Measurements from ENCODE around the gene PHYKPL. TPM values are rescaled to one million over a fixed set of nuclear protein-coding genes. Genes with fewer than 3 reads are reported as not detected.

Gene PHYKPL
- polyA plus RNA-seq, 1 donor from 2014 or later: 16.9 TPM

DNA sequence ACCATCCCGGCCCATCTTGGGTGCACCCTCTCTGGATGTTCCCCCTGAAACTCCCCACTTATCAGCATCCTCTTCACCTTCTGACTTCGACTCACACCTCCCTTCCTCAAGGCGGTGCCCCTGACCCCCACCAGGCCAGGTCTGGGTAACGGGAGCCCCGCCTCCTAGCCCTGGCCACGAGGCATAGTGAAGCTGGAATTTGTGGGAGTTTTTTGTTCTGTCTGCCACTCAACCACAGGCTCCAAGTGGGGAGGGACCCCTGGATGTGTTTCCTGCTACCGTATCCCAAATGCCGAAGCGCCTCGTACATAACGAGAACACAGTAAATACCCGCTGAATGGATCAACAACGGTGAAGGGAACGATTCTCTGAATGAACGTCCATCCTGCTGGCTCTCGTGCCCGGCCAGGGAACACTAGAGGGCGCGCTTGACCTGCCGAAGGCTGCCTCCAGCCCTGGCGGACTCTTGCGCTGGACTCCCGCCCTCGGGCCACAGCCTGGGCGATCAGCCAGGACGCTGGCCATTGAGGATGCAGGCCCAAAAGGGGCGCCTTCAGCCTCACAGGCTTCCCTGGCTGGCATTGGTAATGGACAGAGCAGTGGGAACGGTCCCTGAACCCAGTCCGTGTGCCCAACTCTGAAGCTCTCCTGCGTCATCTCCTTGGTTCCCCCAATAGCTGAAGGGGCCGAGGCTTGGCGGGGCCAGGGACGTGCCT is 47.3 kb upstream of the PHYKPL start:
- H3K4me2 ChIP-seq (ENCODE audit: low read length): no peak overlapping the region
- H3K9me2 ChIP-seq (ENCODE audit: insufficient read depth, low read length): no peaks in the 10 kb centered on the region
- no peak overlapping the region for H3K27ac ChIP-seq (ENCODE audit: low read length)
- no peaks in the 10 kb centered on the region for H4K20me1 ChIP-seq (ENCODE audit: insufficient read depth)
- no peaks in the 10 kb centered on the region for H3K27me3 ChIP-seq (ENCODE audit: insufficient read depth, low read depth, low read length)
- H3K4me3 ChIP-seq (ENCODE audit: low read length): no peak overlapping the region
- no peaks in the 10 kb centered on the region for H3K79me2 ChIP-seq (replicated peaks; ENCODE audit: insufficient read depth, low read length)
- no peaks in the 10 kb centered on the region for H3F3A ChIP-seq (ENCODE audit: insufficient read depth, low read length, poor library complexity, severe bottlenecking)
- no peaks in the 10 kb centered on the region for H3K36me3 ChIP-seq (ENCODE audit: insufficient read depth, low read length)
- H2AFZ ChIP-seq (ENCODE audit: low read depth, low read length): no peak overlapping the region
- H3K9ac ChIP-seq (ENCODE audit: low read length): no peak overlapping the region
- H3K9me3 ChIP-seq (ENCODE audit: low read length): no peaks in the 10 kb centered on the region
- TF ChIP-seq SMC3 (conservative IDR thresholded peaks at IDR 0.05; ENCODE audit: poor library complexity) (peak; percentile 97), RAD21 (conservative IDR thresholded peaks at IDR 0.05) (peak; percentile 99), MXI1 (conservative IDR thresholded peaks at IDR 0.05; ENCODE audit: poor library complexity, severe bottlenecking) (no peak)
- TF ChIP-seq, protein P1, sequence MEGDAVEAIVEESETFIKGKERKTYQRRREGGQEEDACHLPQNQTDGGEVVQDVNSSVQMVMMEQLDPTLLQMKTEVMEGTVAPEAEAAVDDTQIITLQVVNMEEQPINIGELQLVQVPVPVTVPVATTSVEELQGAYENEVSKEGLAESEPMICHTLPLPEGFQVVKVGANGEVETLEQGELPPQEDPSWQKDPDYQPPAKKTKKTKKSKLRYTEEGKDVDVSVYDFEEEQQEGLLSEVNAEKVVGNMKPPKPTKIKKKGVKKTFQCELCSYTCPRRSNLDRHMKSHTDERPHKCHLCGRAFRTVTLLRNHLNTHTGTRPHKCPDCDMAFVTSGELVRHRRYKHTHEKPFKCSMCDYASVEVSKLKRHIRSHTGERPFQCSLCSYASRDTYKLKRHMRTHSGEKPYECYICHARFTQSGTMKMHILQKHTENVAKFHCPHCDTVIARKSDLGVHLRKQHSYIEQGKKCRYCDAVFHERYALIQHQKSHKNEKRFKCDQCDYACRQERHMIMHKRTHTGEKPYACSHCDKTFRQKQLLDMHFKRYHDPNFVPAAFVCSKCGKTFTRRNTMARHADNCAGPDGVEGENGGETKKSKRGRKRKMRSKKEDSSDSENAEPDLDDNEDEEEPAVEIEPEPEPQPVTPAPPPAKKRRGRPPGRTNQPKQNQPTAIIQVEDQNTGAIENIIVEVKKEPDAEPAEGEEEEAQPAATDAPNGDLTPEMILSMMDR (IDR thresholded peaks at IDR 0.05; ENCODE audit: poor library complexity, severe bottlenecking): peak; percentile 97

DNA sequence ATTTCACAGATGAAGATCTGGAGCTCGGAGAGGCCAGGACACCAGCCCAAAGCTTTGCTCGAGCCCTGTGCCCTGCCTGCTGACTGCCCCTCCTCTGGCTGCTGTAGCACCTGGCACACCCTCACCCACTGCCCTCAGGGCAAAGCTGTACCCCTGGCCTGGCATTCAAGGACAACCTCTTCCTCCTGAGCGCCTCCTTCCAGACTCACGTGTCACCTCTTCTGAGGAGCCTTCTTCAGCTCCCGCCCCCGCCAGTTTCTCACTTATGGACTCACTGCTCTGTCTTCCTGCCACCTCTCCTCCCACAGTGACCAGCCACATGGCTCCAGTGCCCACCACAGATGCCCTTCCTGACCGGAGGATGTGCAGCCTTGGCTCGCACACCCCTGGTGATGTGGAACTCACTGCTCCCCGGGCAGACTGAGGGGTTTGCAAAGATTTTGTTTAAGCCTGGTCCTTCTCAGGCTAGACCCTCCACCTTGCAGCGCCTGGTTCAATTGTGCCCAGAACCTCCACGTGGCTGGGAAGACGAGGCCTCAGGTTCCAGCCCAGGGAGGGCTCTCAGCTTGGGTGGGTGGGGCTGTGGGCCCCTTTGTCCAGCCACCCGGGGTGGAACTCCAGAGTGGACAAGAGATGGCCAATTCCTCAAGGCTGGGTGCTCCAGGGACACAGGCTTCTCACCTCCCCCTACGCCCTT is 46.6 kb upstream of the PHYKPL start:
- Histone ChIP-seq H3K9me3 (ENCODE audit: low read length) (no peaks in the 10 kb centered on the region), H3K36me3 (ENCODE audit: insufficient read depth, low read length) (no peaks in the 10 kb centered on the region), H3K4me2 (ENCODE audit: low read length) (no peak overlapping the region), H3K79me2 (replicated peaks; ENCODE audit: insufficient read depth, low read length) (no peaks in the 10 kb centered on the region), H3K27ac (ENCODE audit: low read length) (no peak overlapping the region), H3K9me2 (ENCODE audit: insufficient read depth, low read length) (no peaks in the 10 kb centered on the region), H4K20me1 (ENCODE audit: insufficient read depth) (no peaks in the 10 kb centered on the region), H2AFZ (ENCODE audit: low read depth, low read length) (no peak overlapping the region), H3K27me3 (ENCODE audit: insufficient read depth, low read depth, low read length) (no peaks in the 10 kb centered on the region), H3F3A (ENCODE audit: insufficient read depth, low read length, poor library complexity, severe bottlenecking) (no peaks in the 10 kb centered on the region), H3K4me3 (ENCODE audit: low read length) (no peak overlapping the region), H3K9ac (ENCODE audit: low read length) (no peak overlapping the region)
- TF ChIP-seq TAF1 (IDR thresholded peaks at IDR 0.05; ENCODE audit: low read depth) (no peak), EZH2 (IDR thresholded peaks at IDR 0.05; ENCODE audit: borderline replicate concordance, insufficient read depth, low read length, poor library complexity, severe bottlenecking) (no peak), POLR2AphosphoS5 (IDR thresholded peaks at IDR 0.05) (no peak)
- TF ChIP-seq, protein P2, sequence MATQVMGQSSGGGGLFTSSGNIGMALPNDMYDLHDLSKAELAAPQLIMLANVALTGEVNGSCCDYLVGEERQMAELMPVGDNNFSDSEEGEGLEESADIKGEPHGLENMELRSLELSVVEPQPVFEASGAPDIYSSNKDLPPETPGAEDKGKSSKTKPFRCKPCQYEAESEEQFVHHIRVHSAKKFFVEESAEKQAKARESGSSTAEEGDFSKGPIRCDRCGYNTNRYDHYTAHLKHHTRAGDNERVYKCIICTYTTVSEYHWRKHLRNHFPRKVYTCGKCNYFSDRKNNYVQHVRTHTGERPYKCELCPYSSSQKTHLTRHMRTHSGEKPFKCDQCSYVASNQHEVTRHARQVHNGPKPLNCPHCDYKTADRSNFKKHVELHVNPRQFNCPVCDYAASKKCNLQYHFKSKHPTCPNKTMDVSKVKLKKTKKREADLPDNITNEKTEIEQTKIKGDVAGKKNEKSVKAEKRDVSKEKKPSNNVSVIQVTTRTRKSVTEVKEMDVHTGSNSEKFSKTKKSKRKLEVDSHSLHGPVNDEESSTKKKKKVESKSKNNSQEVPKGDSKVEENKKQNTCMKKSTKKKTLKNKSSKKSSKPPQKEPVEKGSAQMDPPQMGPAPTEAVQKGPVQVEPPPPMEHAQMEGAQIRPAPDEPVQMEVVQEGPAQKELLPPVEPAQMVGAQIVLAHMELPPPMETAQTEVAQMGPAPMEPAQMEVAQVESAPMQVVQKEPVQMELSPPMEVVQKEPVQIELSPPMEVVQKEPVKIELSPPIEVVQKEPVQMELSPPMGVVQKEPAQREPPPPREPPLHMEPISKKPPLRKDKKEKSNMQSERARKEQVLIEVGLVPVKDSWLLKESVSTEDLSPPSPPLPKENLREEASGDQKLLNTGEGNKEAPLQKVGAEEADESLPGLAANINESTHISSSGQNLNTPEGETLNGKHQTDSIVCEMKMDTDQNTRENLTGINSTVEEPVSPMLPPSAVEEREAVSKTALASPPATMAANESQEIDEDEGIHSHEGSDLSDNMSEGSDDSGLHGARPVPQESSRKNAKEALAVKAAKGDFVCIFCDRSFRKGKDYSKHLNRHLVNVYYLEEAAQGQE (IDR thresholded peaks at IDR 0.05; ENCODE audit: borderline replicate concordance): no peak

Data from neural cell (in vitro differentiated cells).